HepG2 (cell line): ENCODE measurements around the gene BCAM.

Experiments
- BCL3 ChIP-seq: sonication (generic); formaldehyde crosslinking; IDR thresholded peaks from 2 replicates; pipeline ENCODE4 v1.5.1; 2020; ENCODE audit warnings: mild to moderate bottlenecking, missing genetic modification reagents, moderate library complexity
- CEBPB ChIP-seq: IDR thresholded peaks from 2 replicates; pipeline ENCODE4 v1.6.1; 2011; ENCODE audit warnings: low read depth, low read length, improper control_type of control experiment, borderline replicate concordance
- CTCF ChIP-seq: sonication (generic); formaldehyde crosslinking; IDR thresholded peaks from 2 replicates; pipeline ENCODE4 v1.5.0; 2020; ENCODE audit warnings: mild to moderate bottlenecking, missing genetic modification reagents, moderate library complexity
- ELF1 ChIP-seq: sonication (generic); formaldehyde crosslinking; IDR thresholded peaks from 2 replicates; pipeline ENCODE4 v1.4.0; 2020; ENCODE audit warnings: missing genetic modification reagents
- HCFC1 ChIP-seq: fragments of 150-350 bp; IDR thresholded peaks from 2 replicates; pipeline ENCODE4 v1.6.1; 2014; ENCODE audit warnings: low read depth, low read length
- TARDBP ChIP-seq: sonication (generic); formaldehyde crosslinking; IDR thresholded peaks from 2 replicates; pipeline ENCODE4 v1.8.0; 2022; ENCODE audit warnings: mild to moderate bottlenecking, missing genetic modification reagents
- ZFP36 ChIP-seq: fragments of 150-350 bp; IDR thresholded peaks from 2 replicates; pipeline ENCODE4 v1.6.1; 2018; ENCODE audit warnings: borderline replicate concordance, low read length, low read depth; ENCODE audit not compliant: partially characterized antibody

- no peak for TF ChIP-seq HCFC1
- TF ChIP-seq ELF1 (CRISPR knock-in tag) = peak; percentile 25; the same call in 1 of the 2 replicates
- peak; percentile 71; the same call in 1 of the 2 replicates for TF ChIP-seq TARDBP
- TF ChIP-seq ZFP36 = no peak
- no peak for TF ChIP-seq CEBPB
- TF ChIP-seq CTCF (CRISPR knock-in tag) = peak; percentile 94
- no peak for TF ChIP-seq BCL3 (CRISPR knock-in tag)
Measured at GRCh38 chr19:44845612-44846454, 36.9 kb downstream of the BCAM start, which contains the start of gene NECTIN2.
